CD14-positive monocyte (primary cell): Measurements from ENCODE around the gene LTF. TPM values are rescaled to one million over a fixed set of nuclear protein-coding genes. Genes with fewer than 3 reads are reported as not detected.

ENCODE experiments used
- DNase-seq, 3 donors: peaks; one replicate each; pipeline ENCODE4 v3.0.0-alpha.2; 2011 to 2022
- H2AFZ ChIP-seq: 2 replicates; pipeline ENCODE4 v1.6.0; 2012; ENCODE audit warnings: mild to moderate bottlenecking, low read depth, low read length, inconsistent platforms; ENCODE audit not compliant: insufficient read depth, poor library complexity, severe bottlenecking
- H3K27ac ChIP-seq, 2 donors: 1 replicate in 1 of 2; 2 replicates in 1 of 2; pipeline ENCODE4 v1.5.1; 2012 to 2013; ENCODE audit warnings: low read length in 2 of 2, control low read depth in 1 of 2, inconsistent platforms in 1 of 2, low read depth in 1 of 2, mild to moderate bottlenecking in 1 of 2
- H3K27me3 ChIP-seq, 2 donors: one replicate each; pipeline versions ENCODE4 v1.6.0 to v1.6.1; 2011 to 2013; ENCODE audit warnings: low read length in 2 of 2; ENCODE audit not compliant: control insufficient read depth in 2 of 2, insufficient read depth in 2 of 2
- H3K36me3 ChIP-seq, 2 donors: replicated peaks in 1 of 2; 1 replicate in 1 of 2; 2 replicates in 1 of 2; pipeline versions ENCODE4 v1.5.1 to v1.6.1; 2012 to 2013; ENCODE audit warnings: low read length in 2 of 2, control low read depth in 1 of 2, inconsistent platforms in 1 of 2, mild to moderate bottlenecking in 1 of 2; ENCODE audit not compliant: insufficient read depth in 2 of 2, control insufficient read depth in 1 of 2
- H3K4me1 ChIP-seq, 2 donors: 1 replicate in 1 of 2; 2 replicates in 1 of 2; pipeline versions ENCODE4 v1.5.1 to v1.6.1; 2012 to 2013; ENCODE audit warnings: low read length in 2 of 2, control low read depth in 1 of 2, inconsistent platforms in 1 of 2, mild to moderate bottlenecking in 1 of 2, moderate library complexity in 1 of 2; ENCODE audit not compliant: insufficient read depth in 2 of 2, control insufficient read depth in 1 of 2
- H3K4me2 ChIP-seq: replicated peaks from 2 replicates; pipeline ENCODE3; 2012; ENCODE audit warnings: low read length, moderate library complexity, mild to moderate bottlenecking; ENCODE audit not compliant: poor library complexity, severe bottlenecking; ENCODE audit errors: extremely low read depth
- H3K4me3 ChIP-seq, 3 experiments: fragments of 200-600 bp in 1 of 3; sonication (generic) in 1 of 3; replicated peaks in 1 of 3; 1 replicate in 2 of 3; 2 replicates in 1 of 3; pipeline ENCODE4 v1.5.1; 2011 to 2013; ENCODE audit warnings: low read length in 3 of 3, mild to moderate bottlenecking in 3 of 3, control low read depth in 2 of 3, low read depth in 2 of 3, inconsistent platforms in 1 of 3, moderate library complexity in 1 of 3
- H3K79me2 ChIP-seq: 2 replicates; pipeline ENCODE4 v1.6.0; 2012; ENCODE audit warnings: mild to moderate bottlenecking, control low read depth, inconsistent platforms, low read length, moderate library complexity; ENCODE audit not compliant: insufficient read depth
- H3K9ac ChIP-seq: 2 replicates; pipeline ENCODE4 v1.6.0; 2017; ENCODE audit warnings: low read length, mild to moderate bottlenecking; ENCODE audit not compliant: insufficient read depth, poor library complexity, severe bottlenecking
- H3K9me3 ChIP-seq, 2 donors: replicated peaks in 1 of 2; 1 replicate in 1 of 2; 2 replicates in 1 of 2; pipeline versions ENCODE4 v1.5.1 to v1.6.1; 2012 to 2013; ENCODE audit warnings: low read length in 2 of 2, control low read depth in 1 of 2; ENCODE audit not compliant: control insufficient read depth in 1 of 2, insufficient read depth in 1 of 2
- H4K20me1 ChIP-seq: 2 replicates; pipeline ENCODE4 v1.6.0; 2012; ENCODE audit warnings: mild to moderate bottlenecking, low read length, control low read depth, moderate library complexity; ENCODE audit not compliant: insufficient read depth
- H3K27ac Mint-ChIP-seq, 7 donors: one replicate each; pipeline ENCODE4 v1.8.0; 2020; ENCODE audit warnings: mild to moderate bottlenecking in 7 of 7, mixed read lengths in 7 of 7, moderate library complexity in 6 of 7, inconsistent platforms in 2 of 7
- H3K27me3 Mint-ChIP-seq, 3 donors: one replicate each; pipeline ENCODE4 v1.8.0; 2021 to 2022; ENCODE audit warnings: low read depth in 3 of 3, mild to moderate bottlenecking in 3 of 3, mixed read lengths in 3 of 3, moderate library complexity in 3 of 3, inconsistent platforms in 1 of 3
- H3K36me3 Mint-ChIP-seq, 2 donors: one replicate each; pipeline ENCODE4 v1.8.0; 2020; ENCODE audit warnings: mixed read lengths in 2 of 2, inconsistent platforms in 1 of 2, mild to moderate bottlenecking in 1 of 2
- H3K4me1 Mint-ChIP-seq: one replicate; pipeline ENCODE4 v1.8.0; 2020; ENCODE audit warnings: mild to moderate bottlenecking, mixed read lengths
- H3K4me3 Mint-ChIP-seq, 2 donors: one replicate each; pipeline ENCODE4 v1.8.0; 2020; ENCODE audit warnings: mild to moderate bottlenecking in 2 of 2, mixed read lengths in 2 of 2, moderate library complexity in 1 of 2
- H3K9me3 Mint-ChIP-seq, 7 donors: one replicate each; pipeline ENCODE4 v1.8.0; 2020 to 2022; ENCODE audit warnings: mixed read lengths in 7 of 7, mild to moderate bottlenecking in 6 of 7, moderate library complexity in 6 of 7, inconsistent platforms in 2 of 7
- WGBS: methylation state at CpG from one replicate; pipeline ENCODE4 v1.1.5; 2013; ENCODE audit warnings: missing lambda C conversion rate; ENCODE audit not compliant: insufficient coverage; 5-methylcytosine and 5-hydroxymethylcytosine counted together
- intact Hi-C, 2 donors: fragments of 100-400 bp; cut with micrococcal nuclease; formaldehyde crosslinking; loops; one replicate each; pipeline versions ENCODE4 v1.15.0 to v1.15.1; 2023
- polyA plus RNA-seq, 3 donors: library from polyadenylated mRNA; depleted of rRNA in 1 of 3; unstranded in 2 of 3; stranded (reverse) in 1 of 3; fragments of 300-500 nt in 2 of 3; fragments of >200 nt in 1 of 3; fragmentation: Illumina TruSeq in 2 of 3; gene quantifications; 1 replicate in 2 of 3; 2 replicates in 1 of 3; pipeline ENCODE4 v1.2.3, GENCODE V29; 2012 to 2021
- TF ChIP-seq, protein P1 (sequence below): fragments of 200-600 bp; IDR thresholded peaks from one replicate; pipeline ENCODE4 v1.8.0; 2022; ENCODE audit warnings: antibody characterized with exemption, mild to moderate bottlenecking

LTF gene
- polyA plus RNA-seq, 3 donors, result not detected

DNA sequence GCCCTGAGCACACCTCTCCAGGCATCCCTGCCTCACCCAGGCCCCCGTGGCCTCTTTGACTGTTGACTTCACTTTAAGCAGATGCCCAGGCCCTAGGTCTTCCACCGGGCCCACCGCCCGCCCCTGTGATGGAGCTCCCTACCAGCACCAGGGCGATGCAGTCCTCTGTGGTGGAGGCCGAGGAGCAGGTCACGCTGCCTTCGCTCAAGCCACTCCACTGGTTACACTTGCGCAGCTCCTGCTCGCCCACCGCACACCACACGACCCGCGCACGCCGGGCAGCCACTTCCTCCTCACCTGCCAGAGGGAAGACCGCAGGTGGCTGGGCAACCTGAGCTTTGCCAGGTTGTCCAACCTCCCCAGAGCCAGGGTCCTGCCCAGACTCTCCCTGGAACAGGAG lies 16.0 kb downstream of the LTF start:
- Mint-ChIP-seq H3K4me1 (peaks cover 17% of the 10 kb centered on the region), H3K27me3 (peaks cover 0 to 11% (median 5%) of the 10 kb centered on the region in 3 donors), H3K9me3 (no peaks in the 10 kb centered on the region), H3K36me3 (no peaks in the 10 kb centered on the region), H3K4me3 (no peak overlapping the region), H3K27ac (peak overlapping the region in 1 of 7 donors; percentile 55)
- Histone ChIP-seq H3K27me3 (no peaks in the 10 kb centered on the region), H3K36me3 (no peaks in the 10 kb centered on the region), H2AFZ (no peak overlapping the region), H3K9me3 (no peaks in the 10 kb centered on the region), H3K4me3 (no peak overlapping the region), H4K20me1 (no peaks in the 10 kb centered on the region), H3K4me1 (peaks cover 12% of the 10 kb centered on the region in 2 donors), H3K4me2 (no peak overlapping the region), H3K27ac (no peak overlapping the region), H3K79me2 (no peaks in the 10 kb centered on the region), H3K9ac (no peak overlapping the region)
- 91% methylated on average over 17 of the region's 17 CpGs for WGBS
- intact Hi-C loops, result loop anchor here in 1 of 2 donors (10.0 kb wide), 1 partner anchor 514 kb away; no protein-coding TSS in a partner anchor
- TF ChIP-seq, protein P1, sequence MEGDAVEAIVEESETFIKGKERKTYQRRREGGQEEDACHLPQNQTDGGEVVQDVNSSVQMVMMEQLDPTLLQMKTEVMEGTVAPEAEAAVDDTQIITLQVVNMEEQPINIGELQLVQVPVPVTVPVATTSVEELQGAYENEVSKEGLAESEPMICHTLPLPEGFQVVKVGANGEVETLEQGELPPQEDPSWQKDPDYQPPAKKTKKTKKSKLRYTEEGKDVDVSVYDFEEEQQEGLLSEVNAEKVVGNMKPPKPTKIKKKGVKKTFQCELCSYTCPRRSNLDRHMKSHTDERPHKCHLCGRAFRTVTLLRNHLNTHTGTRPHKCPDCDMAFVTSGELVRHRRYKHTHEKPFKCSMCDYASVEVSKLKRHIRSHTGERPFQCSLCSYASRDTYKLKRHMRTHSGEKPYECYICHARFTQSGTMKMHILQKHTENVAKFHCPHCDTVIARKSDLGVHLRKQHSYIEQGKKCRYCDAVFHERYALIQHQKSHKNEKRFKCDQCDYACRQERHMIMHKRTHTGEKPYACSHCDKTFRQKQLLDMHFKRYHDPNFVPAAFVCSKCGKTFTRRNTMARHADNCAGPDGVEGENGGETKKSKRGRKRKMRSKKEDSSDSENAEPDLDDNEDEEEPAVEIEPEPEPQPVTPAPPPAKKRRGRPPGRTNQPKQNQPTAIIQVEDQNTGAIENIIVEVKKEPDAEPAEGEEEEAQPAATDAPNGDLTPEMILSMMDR, result no peak
- DNase-seq, result no peak

DNA sequence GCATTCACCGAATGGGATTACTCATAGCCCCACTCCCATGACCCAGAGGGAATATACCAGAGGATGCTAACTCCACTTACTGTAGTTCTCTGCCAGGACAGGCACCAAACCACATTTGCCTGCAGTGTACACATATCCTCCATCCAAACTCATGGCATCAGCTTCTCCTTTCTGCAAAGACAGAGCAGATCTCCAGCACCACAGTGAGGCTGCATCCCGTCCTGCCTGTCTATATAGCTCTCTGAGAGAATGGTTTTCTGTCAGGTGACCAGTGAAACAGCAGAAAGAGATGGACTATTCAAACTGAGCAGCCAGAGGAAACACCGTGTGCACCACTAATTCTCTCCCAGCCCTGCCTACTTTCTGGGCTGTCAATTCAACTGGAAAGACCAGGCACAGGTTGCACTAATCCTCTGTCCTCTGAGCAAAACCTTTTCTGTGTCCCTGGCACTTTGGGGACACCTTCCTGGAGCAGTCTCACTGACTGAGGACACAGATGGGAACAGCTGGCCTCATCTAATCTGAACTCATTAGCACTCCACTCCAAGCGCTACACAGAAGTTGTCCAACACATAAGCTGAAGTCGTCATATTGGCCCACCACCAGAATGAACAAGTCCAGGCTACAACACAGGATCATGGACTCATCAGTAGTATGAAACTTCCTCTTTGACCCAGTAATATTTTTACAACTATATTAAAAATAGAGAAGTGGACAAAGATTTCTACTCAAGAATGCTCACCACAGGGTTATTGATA lies 17.3 kb downstream of the LTF start:
- Histone ChIP-seq H3K27ac (no peak overlapping the region), H3K4me3 (no peak overlapping the region), H3K27me3 (no peaks in the 10 kb centered on the region), H3K9me3 (no peaks in the 10 kb centered on the region), H3K36me3 (no peaks in the 10 kb centered on the region), H3K79me2 (no peaks in the 10 kb centered on the region), H2AFZ (no peak overlapping the region), H4K20me1 (no peaks in the 10 kb centered on the region), H3K9ac (no peak overlapping the region), H3K4me2 (no peak overlapping the region), H3K4me1 (peaks cover 12% of the 10 kb centered on the region in 2 donors)
- 36% methylated on average over 3 of the region's 5 CpGs for WGBS
- peaks cover 17% of the 10 kb centered on the region for H3K4me1 Mint-ChIP-seq
- intact Hi-C loops, result loop anchor here in 1 of 2 donors (10.0 kb wide), 1 partner anchor 513 kb away; no protein-coding TSS in a partner anchor
- peak overlapping the region; percentile 5 to 68 (median 49) for H3K27ac Mint-ChIP-seq
- H3K9me3 Mint-ChIP-seq, result no peaks in the 10 kb centered on the region
- TF ChIP-seq, protein P1, result no peak
- peak overlapping the region in 1 of 2 donors; percentile 4 for H3K4me3 Mint-ChIP-seq
- H3K27me3 Mint-ChIP-seq, result peaks cover 0 to 7% (median 5%) of the 10 kb centered on the region in 3 donors
- no peaks in the 10 kb centered on the region for H3K36me3 Mint-ChIP-seq
- DNase-seq, result peak; percentile 36 to 48 (median 48)
